K562 (cell line): Measurements from ENCODE around the gene C2orf92. TPM values are rescaled to one million over a fixed set of nuclear protein-coding genes. Genes with fewer than 3 reads are reported as not detected.

Experiments
- FOXJ3 ChIP-seq: sonication (generic); formaldehyde crosslinking; IDR thresholded peaks from 2 replicates; pipeline ENCODE4 v1.4.0; 2020; ENCODE audit warnings: mild to moderate bottlenecking, missing genetic modification reagents
- NR2C1 ChIP-seq, 2 experiments: fragments of 450-650 bp; IDR thresholded peaks; 2 replicates each; pipeline ENCODE4 v1.6.1; 2017; ENCODE audit warnings: mild to moderate bottlenecking in 2 of 2, antibody characterized with exemption in 1 of 2, inconsistent platforms in 1 of 2, missing compliant biosample characterization in 1 of 2, missing genetic modification characterization in 1 of 2
- NR2F6 ChIP-seq: fragments of 450-650 bp; formaldehyde crosslinking; IDR thresholded peaks from 2 replicates; pipeline ENCODE4 v1.4.0; 2020; ENCODE audit warnings: mild to moderate bottlenecking
- RB1 ChIP-seq: fragments of 450-650 bp; IDR thresholded peaks from 2 replicates; pipeline ENCODE4 v1.6.1; 2017; ENCODE audit warnings: low read depth, mild to moderate bottlenecking
- TEAD4 ChIP-seq, 2 experiments: sonication (generic) in 1 of 2; formaldehyde crosslinking in 1 of 2; IDR thresholded peaks; 2 replicates each; pipeline versions ENCODE4 v1.6.1 to v1.8.0; 2012 to 2022; ENCODE audit warnings: borderline replicate concordance in 1 of 2, inconsistent platforms in 1 of 2, low read length in 1 of 2, mild to moderate bottlenecking in 1 of 2, missing genetic modification reagents in 1 of 2
- ZNF324 ChIP-seq: fragments of 250-450 bp; sonication (Bioruptor Pico); IDR thresholded peaks from 2 replicates; pipeline ENCODE4 v1.4.0; 2020; ENCODE audit warnings: mild to moderate bottlenecking
- polyA plus RNA-seq, 8 experiments: library from polyadenylated mRNA; depleted of rRNA in 4 of 8; stranded (reverse) in 5 of 8; unstranded in 3 of 8; fragments of >200 nt; fragmentation: Nextera tagmentation in 2 of 8; fragmentation: Illumina TruSeq in 1 of 8; extraction: Ambion mirVana in 2 of 8; extraction: Trizol in 1 of 8; gene quantifications; 2 replicates each; pipeline versions ENCODE4 v1.2.1 to v1.2.3, GENCODE V29; 2011 to 2014; ENCODE audit warnings: inconsistent platforms in 1 of 8, missing spikeins in 1 of 8
- total RNA-seq, 7 experiments: library from RNA; depleted of rRNA in 6 of 7; stranded (reverse); fragments of >200 nt in 6 of 7; fragmentation: Illumina TruSeq in 2 of 7; extraction: Trizol in 2 of 7; gene quantifications; 2 replicates each; pipeline versions ENCODE4 v1.2.1 to v1.2.3, GENCODE V29; 2011 to 2021; ENCODE audit warnings: low replicate concordance in 1 of 7
- TF ChIP-seq, protein P1 (sequence below): fragments of 250-450 bp; sonication (Bioruptor Pico); IDR thresholded peaks from 2 replicates; pipeline ENCODE4 v1.4.0; 2020; ENCODE audit warnings: mild to moderate bottlenecking, moderate library complexity

The C2orf92 gene
- total and polyA plus RNA-seq, 9 of the 15 experiments (the other 6 are each of a cell fraction or from before 2014, with no cell fraction given): 0.65 to 6.8 (median 3.6) TPM

DNA sequence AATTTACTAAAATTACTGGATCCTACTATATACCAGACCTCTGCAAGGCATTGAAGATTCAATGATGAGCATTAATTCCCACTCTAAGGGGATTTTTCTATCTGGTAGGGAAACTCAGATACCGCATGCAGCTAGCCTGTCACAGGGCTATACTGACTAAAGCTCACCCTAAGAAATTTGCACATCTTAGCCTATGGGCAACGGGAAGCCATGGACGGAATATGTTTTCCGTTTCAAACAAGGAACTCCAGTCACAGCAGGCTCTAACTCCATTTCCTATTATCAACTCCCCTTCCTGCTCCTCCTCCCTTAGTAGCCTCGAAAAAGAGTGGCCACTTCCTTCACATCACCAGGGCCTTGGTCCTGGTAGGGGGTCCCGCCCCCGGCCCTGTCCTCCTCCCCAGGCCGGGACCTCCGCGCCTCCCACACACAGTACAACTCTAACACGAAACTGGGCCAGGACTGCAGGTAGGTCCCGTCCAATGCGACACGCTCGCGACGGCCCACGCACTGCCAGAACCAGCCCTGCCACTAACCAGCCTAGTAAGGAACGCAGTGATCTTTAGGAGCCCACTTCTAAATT is 24.3 kb upstream of the C2orf92 start (continued):
- TF ChIP-seq, protein P1, sequence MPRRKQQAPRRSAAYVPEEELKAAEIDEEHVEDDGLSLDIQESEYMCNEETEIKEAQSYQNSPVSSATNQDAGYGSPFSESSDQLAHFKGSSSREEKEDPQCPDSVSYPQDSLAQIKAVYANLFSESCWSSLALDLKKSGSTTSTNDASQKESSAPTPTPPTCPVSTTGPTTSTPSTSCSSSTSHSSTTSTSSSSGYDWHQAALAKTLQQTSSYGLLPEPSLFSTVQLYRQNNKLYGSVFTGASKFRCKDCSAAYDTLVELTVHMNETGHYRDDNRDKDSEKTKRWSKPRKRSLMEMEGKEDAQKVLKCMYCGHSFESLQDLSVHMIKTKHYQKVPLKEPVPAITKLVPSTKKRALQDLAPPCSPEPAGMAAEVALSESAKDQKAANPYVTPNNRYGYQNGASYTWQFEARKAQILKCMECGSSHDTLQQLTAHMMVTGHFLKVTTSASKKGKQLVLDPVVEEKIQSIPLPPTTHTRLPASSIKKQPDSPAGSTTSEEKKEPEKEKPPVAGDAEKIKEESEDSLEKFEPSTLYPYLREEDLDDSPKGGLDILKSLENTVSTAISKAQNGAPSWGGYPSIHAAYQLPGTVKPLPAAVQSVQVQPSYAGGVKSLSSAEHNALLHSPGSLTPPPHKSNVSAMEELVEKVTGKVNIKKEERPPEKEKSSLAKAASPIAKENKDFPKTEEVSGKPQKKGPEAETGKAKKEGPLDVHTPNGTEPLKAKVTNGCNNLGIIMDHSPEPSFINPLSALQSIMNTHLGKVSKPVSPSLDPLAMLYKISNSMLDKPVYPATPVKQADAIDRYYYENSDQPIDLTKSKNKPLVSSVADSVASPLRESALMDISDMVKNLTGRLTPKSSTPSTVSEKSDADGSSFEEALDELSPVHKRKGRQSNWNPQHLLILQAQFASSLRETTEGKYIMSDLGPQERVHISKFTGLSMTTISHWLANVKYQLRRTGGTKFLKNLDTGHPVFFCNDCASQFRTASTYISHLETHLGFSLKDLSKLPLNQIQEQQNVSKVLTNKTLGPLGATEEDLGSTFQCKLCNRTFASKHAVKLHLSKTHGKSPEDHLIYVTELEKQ (CRISPR knock-in tag): no peak
- TF ChIP-seq ZNF324 (CRISPR knock-in tag) (no peak), RB1 (no peak), NR2C1 (IDR thresholded peaks at IDR 0.05) (no peak), NR2C1 (tag; IDR thresholded peaks at IDR 0.05) (no peak), FOXJ3 (no peak), NR2F6 (CRISPR knock-in tag) (no peak), TEAD4 (IDR thresholded peaks at IDR 0.05; ENCODE audit: low read length) (no peak), TEAD4 (CRISPR knock-in tag; IDR thresholded peaks at IDR 0.05; ENCODE audit: borderline replicate concordance) (no peak)
